ENCODE results near the gene RABGAP1L.

DNA sequence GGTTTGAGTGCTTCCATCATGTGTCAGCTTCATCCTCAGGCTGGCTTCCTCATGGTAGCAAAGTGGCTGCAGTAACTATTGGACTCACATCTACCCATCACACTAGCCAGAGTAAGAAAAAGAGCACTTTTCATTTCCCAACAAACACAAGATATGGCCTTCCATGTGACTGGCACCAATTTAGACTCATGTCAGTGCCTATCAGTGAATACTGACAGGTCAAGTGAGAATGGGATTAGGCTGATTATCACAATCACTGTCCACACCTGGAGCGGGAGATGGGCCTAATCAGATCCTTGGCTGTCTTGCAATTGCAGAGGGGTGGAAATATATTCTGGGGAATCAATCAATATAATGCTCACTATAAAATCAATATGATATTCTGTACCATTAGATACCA, 2.9 kb upstream of the RABGAP1L start:
- TF ChIP-seq, protein P1, sequence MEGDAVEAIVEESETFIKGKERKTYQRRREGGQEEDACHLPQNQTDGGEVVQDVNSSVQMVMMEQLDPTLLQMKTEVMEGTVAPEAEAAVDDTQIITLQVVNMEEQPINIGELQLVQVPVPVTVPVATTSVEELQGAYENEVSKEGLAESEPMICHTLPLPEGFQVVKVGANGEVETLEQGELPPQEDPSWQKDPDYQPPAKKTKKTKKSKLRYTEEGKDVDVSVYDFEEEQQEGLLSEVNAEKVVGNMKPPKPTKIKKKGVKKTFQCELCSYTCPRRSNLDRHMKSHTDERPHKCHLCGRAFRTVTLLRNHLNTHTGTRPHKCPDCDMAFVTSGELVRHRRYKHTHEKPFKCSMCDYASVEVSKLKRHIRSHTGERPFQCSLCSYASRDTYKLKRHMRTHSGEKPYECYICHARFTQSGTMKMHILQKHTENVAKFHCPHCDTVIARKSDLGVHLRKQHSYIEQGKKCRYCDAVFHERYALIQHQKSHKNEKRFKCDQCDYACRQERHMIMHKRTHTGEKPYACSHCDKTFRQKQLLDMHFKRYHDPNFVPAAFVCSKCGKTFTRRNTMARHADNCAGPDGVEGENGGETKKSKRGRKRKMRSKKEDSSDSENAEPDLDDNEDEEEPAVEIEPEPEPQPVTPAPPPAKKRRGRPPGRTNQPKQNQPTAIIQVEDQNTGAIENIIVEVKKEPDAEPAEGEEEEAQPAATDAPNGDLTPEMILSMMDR (optimal IDR thresholded peaks at IDR 0.05 in 1 of 3, IDR thresholded peaks at IDR 0.05 in 1 of 3, conservative IDR thresholded peaks at IDR 0.05 in 1 of 3; ENCODE audit: extremely low read depth in 1 of 3, insufficient read depth in 2 of 3, low read length in 3 of 3), result no peak
- TF ChIP-seq EZH2 (IDR thresholded peaks at IDR 0.05; ENCODE audit: low read length), result no peak

Data from keratinocyte (primary cell).